ENCODE results near the gene FMO2. TPM values are rescaled to one million over a fixed set of nuclear protein-coding genes. Genes with fewer than 3 reads are reported as not detected.

Gene FMO2
- total and polyA plus RNA-seq, 4 donors, result 5.2 to 165 (median 61.5) TPM

- no peak overlapping the region for H3K9ac ChIP-seq (ENCODE audit: insufficient read depth in 1 of 2, low read length in 2 of 2)
- 71 to 83% methylated on average over 2 of the region's 2 CpGs for WGBS, 2 donors
- TF ChIP-seq CTCF (IDR thresholded peaks at IDR 0.05; ENCODE audit: control extremely low read depth, extremely low read depth), result no peak
Measured at GRCh38 chr1:171152549-171152948, 32.6 kb upstream of the FMO2 start.

GRCh38 chr1:171155484-171155883 is 29.6 kb upstream of the FMO2 start:
- Histone ChIP-seq H3K9me3 (ENCODE audit: control insufficient read depth in 4 of 4, insufficient read depth in 3 of 4, low read length in 3 of 4) (no peaks in the 10 kb centered on the region), H3K4me1 (ENCODE audit: control insufficient read depth in 5 of 5, insufficient read depth in 5 of 5, low read length in 5 of 5) (peaks cover 0 to 20% (median 9%) of the 10 kb centered on the region in 5 donors), H3K27me3 (ENCODE audit: control insufficient read depth in 3 of 3, insufficient read depth in 3 of 3, low read length in 2 of 3) (no peaks in the 10 kb centered on the region), H3K4me3 (no peak overlapping the region), H3K36me3 (ENCODE audit: control insufficient read depth in 4 of 4, insufficient read depth in 4 of 4, low read length in 4 of 4) (peaks cover 0 to 4% (median 0%) of the 10 kb centered on the region in 4 donors), H3K9ac (ENCODE audit: insufficient read depth in 1 of 2, low read length in 2 of 2) (no peak overlapping the region), H3K27ac (ENCODE audit: low read depth in 1 of 2, low read length in 1 of 2) (no peak overlapping the region)
- TF ChIP-seq CTCF (IDR thresholded peaks at IDR 0.05; ENCODE audit: control extremely low read depth, extremely low read depth), result no peak
- ATAC-seq (ENCODE audit: insufficient read depth, low FRiP score) (no peak), DNase-seq (no peak)

More at GRCh38 chr1:171152549-171152948, 32.6 kb upstream of the FMO2 start:
- DNase-seq, result no peak
- Histone ChIP-seq H3K27me3 (ENCODE audit: control insufficient read depth in 3 of 3, insufficient read depth in 3 of 3, low read length in 2 of 3) (no peaks in the 10 kb centered on the region), H3K4me1 (ENCODE audit: control insufficient read depth in 5 of 5, insufficient read depth in 5 of 5, low read length in 5 of 5) (peaks cover 0 to 5% (median 0%) of the 10 kb centered on the region in 5 donors), H3K9me3 (ENCODE audit: control insufficient read depth in 4 of 4, insufficient read depth in 3 of 4, low read length in 3 of 4) (no peaks in the 10 kb centered on the region), H3K4me3 (no peak overlapping the region), H3K36me3 (ENCODE audit: control insufficient read depth in 4 of 4, insufficient read depth in 4 of 4, low read length in 4 of 4) (no peaks in the 10 kb centered on the region), H3K27ac (ENCODE audit: low read depth in 1 of 2, low read length in 1 of 2) (no peak overlapping the region)
- no peak for ATAC-seq (ENCODE audit: insufficient read depth, low FRiP score)

GRCh38 chr1:171158096-171158495 is 27.0 kb upstream of the FMO2 start:
- Histone ChIP-seq H3K36me3 (ENCODE audit: control insufficient read depth in 4 of 4, insufficient read depth in 4 of 4, low read length in 4 of 4) (peaks cover 0 to 4% (median 0%) of the 10 kb centered on the region in 4 donors), H3K9ac (ENCODE audit: insufficient read depth in 1 of 2, low read length in 2 of 2) (no peak overlapping the region), H3K9me3 (ENCODE audit: control insufficient read depth in 4 of 4, insufficient read depth in 3 of 4, low read length in 3 of 4) (no peaks in the 10 kb centered on the region), H3K4me3 (no peak overlapping the region), H3K27me3 (ENCODE audit: control insufficient read depth in 3 of 3, insufficient read depth in 3 of 3, low read length in 2 of 3) (no peaks in the 10 kb centered on the region), H3K4me1 (ENCODE audit: control insufficient read depth in 5 of 5, insufficient read depth in 5 of 5, low read length in 5 of 5) (peaks cover 0 to 30% (median 18%) of the 10 kb centered on the region in 5 donors), H3K27ac (ENCODE audit: low read depth in 1 of 2, low read length in 1 of 2) (no peak overlapping the region)
- ATAC-seq (ENCODE audit: insufficient read depth, low FRiP score), result no peak
- TF ChIP-seq CTCF (IDR thresholded peaks at IDR 0.05; ENCODE audit: control extremely low read depth, extremely low read depth), result no peak
- DNase-seq, result no peak
- 77 to 80% methylated on average over 5 of the region's 5 CpGs for WGBS, 2 donors

GRCh38 chr1:171158551-171158950 is 26.5 kb upstream of the FMO2 start:
- Histone ChIP-seq H3K4me1 (ENCODE audit: control insufficient read depth in 5 of 5, insufficient read depth in 5 of 5, low read length in 5 of 5) (peaks cover 0 to 30% (median 18%) of the 10 kb centered on the region in 5 donors), H3K27ac (ENCODE audit: low read depth in 1 of 2, low read length in 1 of 2) (no peak overlapping the region), H3K36me3 (ENCODE audit: control insufficient read depth in 4 of 4, insufficient read depth in 4 of 4, low read length in 4 of 4) (peaks cover 0 to 4% (median 0%) of the 10 kb centered on the region in 4 donors), H3K27me3 (ENCODE audit: control insufficient read depth in 3 of 3, insufficient read depth in 3 of 3, low read length in 2 of 3) (no peaks in the 10 kb centered on the region), H3K9ac (ENCODE audit: insufficient read depth in 1 of 2, low read length in 2 of 2) (no peak overlapping the region), H3K9me3 (ENCODE audit: control insufficient read depth in 4 of 4, insufficient read depth in 3 of 4, low read length in 3 of 4) (no peaks in the 10 kb centered on the region), H3K4me3 (no peak overlapping the region)
- no peak for TF ChIP-seq CTCF (IDR thresholded peaks at IDR 0.05; ENCODE audit: control extremely low read depth, extremely low read depth)
- DNase-seq, result no peak
- 84 to 93% methylated on average over 3 of the region's 3 CpGs for WGBS, 2 donors
- ATAC-seq (ENCODE audit: insufficient read depth, low FRiP score), result no peak
